NCI-H146 treated with DMSO at 0.1 percent for 48 hours (cell line): ENCODE results near the gene TPRN.

Source experiments
- DNase-seq: peaks from one replicate; lab custom pipeline; 2025; ENCODE audit not compliant: unreplicated experiment; lab: John Stamatoyannopoulos, UW

Gene TPRN

DNA sequence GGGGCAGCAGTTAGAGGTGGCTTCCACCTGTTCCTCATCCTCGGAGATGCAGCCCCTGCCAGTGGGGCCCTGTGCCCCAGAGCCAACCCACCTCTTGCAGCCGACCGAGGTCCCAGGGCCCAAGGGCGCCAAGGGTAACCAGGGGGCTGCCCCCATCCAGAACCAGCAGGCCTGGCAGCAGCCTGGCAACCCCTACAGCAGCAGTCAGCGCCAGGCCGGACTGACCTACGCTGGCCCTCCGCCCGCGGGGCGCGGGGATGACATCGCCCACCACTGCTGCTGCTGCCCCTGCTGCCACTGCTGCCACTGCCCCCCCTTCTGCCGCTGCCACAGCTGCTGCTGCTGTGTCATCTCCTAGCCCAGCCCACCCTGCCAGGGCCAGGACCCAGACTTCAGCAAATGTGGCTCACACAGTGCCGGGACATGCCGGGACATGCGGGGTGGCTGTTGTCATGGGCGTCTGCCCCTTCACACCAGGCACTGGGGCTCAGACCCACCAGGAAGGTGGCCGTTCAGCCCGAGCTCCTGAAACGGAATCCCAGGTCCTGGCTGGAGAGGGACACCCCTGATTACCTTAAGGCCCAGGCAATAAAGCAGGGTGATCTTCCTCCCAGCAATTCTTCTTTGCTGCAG is 25.3 kb upstream of the TPRN start:
- no peak for DNase-seq

DNA sequence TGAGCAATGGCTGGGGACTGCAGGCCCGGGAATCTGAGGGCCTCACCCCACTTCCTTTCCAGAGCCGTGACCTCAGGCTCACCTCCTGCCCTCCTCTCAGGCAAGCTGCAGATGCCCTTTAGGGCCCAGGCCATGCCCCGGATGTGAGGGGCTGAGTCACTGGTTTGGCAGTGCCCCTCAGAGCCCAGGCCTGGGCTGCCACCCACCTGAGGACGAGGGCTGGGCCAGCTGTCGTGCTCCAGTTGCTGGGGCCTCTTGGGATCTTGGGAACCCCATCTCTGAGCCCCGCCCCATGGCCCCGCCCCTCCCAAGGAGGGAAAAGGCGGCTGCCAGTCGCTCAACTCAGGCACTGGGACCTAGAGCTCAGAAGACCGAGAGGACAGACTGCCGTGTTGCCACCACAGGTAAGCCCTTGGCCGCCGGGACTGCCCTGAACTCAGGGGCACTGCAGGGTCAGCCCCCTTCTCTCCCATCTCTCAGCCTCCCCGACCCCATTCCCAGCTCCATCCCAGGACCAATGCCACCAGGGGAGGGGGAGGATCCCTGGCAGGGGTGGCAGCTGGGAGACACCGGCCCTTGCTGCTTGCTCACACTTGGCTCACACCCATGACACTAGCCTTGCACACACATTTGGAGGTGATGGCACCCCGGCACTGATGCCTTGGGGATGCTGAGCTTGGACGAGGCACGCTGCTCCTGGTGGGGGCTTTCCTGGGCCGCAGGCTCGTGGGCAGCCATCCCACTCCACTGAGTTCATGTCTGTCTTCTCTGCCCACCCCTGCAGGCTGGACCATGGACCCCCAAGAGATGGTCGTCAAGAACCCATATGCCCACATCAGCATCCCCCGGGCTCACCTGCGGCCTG is 24.5 kb upstream of the TPRN start, which contains the start of gene CYSRT1:
TSS of gene CYSRT1 (plus strand) at position 345 of the 865 bp plus-strand sequence. CDS start at position 793, 448 bp downstream.
- DNase-seq = no peak

DNA sequence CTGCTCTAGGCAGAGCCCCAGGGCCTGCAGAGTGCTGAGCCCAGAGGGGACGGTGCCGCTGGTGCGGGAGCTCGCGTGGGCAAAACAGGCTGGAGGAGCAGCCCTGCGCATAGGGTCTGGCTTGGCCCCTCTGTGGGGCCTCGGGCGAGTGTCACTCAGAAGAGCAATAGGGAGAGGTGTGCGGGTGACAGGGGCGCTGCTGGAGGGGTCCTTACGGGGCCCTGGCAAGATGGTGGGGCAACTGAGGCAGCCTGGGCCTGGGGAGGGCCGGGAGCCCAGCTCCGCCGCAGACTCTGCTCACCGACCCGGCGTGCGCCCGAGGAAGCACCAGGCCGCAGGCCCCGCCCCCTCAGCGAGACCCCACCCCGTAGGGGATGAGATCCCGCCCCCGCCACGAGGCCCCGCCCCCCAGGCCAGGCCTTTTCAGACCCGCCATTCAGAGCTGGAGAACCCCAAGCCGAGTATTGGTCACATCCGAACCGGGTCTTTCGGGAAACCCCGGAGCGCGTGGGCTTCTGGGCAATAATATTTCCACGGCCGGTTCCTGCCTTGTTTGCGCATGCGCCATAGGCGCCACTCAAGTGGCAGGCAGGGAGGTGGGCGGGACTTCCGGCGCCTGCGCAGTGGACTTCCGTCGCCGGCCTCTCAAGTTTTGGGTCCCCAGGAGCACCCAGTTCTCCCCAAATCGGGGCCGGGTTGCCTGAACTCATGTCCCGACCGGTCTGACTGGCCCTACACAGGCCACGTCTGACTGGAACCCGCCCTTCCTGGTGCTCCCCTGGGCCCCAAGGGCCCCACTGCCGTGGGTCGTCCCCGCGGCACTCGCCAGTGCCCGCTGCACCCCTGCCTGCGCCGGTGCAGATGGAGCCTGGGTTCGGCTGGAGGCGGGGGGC is 22.8 kb upstream of the TPRN start:
- DNase-seq = peak; percentile 80

DNA sequence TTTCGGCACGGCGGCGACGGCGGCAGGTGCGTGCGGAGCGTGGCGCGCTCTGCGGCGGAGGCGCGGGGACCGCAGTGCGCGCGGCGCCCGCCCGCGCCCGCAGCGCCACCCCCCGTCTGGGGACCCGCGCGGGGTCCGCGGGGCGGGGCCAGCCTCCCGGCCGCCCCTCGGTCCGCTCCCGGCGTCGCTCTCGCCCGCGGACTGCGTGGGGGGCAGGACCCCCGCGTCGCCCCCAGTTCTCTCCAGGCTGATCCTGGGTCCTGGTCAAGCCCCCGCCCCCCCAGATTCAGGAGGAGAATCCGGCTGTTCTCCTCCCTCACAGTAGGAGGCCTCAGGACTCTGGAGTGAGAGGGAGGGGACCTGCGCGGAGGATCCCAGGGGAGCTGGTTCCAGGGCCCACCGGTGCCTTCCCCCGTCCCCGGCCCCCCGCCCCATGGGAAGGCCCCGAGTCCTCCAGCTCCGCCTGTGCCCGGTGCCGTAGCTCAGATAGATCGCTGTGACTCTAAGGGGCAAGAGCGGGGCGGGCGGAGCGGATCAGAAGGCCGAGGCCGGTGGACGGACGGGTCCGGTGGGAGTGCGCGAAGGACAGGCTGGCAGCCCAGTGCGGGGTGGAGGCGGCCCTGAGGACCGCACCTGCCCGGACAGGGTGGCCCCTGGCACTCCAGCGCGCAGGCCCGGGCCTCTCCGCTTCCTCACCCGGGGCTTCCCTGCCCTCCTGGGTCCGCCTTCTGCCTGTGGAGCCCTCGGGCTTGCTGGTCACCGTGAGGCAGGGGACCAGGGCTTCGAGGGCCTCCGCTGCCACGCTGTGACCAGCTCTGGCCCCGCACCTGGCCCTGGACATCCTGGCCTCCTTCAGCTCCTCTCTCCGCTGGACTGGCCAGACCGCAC is 21.9 kb upstream of the TPRN start, which contains the start of gene RNF208:
TSS of gene RNF208 (minus strand) at position 51 of the 888 bp plus-strand sequence. CDS start 1,028 bp downstream, outside the sequence.
- DNase-seq = no peak

DNA sequence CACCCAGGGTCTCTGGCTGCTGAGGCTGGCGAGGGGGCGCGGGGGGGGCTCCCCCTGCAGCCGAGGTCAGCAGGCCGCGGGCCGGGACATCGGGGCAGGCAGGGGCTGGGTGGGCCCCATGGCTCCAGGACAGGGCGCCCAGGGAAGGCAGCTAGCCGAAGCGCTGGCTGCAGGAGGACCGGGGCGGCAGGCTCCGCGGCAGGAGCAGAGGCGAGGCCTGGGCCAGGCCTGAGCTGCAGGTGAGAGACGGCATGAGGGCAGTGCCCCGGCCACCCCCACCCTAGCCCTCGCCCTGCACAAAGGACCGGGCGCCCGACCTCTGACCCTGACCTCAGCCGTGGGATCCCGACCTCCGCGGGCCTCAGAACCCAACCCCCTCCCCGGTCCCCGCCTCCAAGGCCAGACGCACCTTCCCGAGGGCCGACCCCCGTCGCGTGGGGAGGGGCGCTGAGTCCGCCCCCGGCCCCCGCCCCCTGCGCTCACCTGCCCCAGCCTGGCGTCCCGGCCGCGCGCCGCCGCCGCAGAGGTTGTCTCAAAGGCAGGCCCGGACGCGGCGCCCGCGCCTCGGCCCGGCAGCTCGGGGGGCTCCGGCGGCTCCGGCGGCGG is 21.1 kb upstream of the TPRN start:
- no peak for DNase-seq

DNA sequence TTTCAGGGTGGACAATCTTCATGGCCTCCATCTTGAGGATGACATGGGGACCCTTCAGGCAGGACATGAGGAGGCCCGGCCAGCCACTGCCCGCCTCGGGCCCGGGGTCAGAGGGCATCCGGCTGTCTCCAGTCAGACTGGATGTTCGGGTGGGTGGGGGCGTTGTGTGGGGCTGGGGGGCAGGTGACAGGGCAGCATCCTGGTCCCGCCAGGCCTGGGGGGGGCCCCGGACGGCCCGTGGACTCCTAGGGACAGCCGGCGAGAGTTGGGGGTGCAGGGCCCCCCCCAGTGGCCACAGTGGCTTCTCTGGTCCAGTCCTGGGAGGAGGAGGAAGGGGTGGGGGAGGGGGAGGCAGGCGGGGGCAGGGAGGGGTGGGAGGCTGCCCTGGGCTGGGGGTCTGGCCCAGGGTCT is 20.6 kb upstream of the TPRN start:
- DNase-seq = no peak

DNA sequence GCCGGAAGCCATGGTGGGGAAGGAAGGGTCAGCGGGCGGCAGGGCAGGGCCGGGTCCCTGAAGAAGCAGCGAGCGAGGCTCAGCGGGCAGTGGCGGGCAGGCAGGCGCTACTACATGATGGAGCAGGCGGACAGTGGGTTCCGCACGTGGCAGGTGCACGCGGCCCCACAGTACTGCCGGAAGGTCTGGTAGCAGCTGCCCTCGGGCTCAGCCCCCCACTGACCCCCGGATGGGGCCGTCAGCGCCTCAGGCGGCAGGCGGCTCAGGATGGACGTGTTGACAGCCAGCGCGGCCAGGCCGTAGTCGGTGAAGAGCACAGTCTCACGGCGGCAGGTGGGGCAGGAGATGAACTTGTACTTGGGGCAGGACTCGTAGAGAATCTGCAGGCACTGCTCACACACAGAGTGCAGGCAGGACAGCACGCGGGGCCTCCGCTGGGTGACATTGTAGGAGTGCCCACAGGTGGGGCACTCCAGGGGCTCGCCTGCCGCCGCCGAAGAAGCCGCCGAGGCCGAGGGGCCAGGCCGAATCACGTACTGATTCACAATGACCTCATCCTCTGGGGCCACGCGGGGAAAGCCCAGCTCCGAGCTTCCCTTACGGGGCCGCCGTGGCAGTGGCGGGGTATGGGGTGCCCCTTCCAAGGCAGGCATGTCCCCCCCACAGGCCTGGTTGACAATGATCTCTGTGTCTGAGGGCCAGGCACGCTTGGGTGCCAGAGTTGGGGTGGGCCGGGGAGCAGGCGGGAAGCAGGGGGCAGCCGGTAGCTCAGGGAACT is 20.0 kb upstream of the TPRN start:
- no peak for DNase-seq

DNA sequence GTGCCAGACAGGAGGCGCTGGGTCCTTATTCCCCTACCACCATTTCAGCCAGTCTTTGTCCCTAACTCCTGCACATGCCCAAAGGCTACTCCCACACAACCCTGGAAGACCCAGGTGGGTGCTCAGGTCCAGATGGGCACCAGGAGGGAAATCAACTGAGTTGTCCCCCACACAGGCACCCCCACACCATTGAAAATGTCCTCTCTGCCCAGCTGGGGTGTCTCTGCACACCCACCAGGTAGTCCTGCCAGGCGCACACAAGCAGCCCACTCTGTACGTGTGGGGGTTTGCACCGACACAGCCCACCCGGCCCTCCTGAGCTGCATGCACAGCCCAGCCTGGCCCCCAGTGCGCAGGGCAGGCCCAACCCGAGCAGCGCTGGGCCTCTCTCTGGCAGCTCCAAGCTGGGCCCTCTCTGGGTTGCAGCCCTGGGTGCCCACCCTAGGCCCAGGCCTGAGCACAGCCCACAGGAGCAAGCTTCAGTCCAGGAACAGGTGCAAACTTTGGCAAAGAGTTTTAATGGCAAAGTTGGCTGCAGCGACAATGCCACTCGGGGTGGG is 19.3 kb upstream of the TPRN start:
- DNase-seq = no peak

DNA sequence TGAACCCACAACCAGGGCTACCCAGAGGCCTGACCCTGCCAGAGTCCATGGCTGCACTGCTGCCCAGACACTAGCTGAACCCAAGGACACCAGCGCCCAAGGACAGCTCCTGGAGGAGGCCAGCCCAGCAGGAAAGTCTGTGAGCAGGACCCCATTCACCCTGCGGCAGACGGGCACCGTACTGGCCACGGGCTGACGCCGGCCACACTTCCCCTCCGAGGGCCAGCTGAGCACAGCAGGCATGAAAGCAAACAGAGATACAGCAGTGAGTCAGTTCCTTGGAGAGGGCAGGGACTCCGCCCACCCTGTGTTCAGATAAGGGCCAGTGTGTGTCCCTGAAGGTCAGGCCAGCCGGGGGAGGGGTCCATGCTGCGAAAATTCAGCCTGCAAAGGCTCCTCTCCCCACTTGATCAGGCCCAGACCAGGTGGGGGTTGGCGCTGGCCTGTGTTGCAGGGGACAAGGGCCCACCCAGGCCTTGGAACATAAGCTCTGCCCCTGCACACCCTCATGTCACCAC is 18.3 kb upstream of the TPRN start:
- DNase-seq = no peak

DNA sequence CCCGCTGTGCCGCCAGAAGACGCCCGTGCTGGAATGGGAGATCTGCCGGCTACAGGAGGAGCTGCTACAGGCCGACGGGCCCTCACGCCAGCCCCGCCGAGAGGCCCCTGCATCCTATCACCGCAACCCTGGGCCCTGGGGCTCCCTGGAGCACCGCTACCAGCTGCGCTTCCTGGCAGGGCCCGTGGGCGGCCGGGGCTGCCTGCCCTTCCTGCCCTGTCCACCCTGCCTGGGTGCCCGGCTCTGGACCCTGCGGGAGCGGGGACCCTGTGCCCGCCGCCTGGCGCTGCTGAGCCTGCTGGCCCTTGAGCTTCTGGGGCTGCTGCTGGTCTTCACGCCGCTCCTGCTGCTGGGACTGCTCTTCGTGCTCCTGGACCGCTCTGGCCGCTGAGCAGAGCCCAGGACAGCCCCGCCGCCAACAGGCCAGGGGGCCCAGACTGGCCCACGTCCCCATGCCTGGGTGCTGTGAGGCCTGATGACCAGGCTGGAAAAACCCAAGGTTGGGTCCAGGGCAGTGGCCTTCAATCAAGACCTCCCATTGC is 17.7 kb upstream of the TPRN start:
- DNase-seq = no peak

DNA sequence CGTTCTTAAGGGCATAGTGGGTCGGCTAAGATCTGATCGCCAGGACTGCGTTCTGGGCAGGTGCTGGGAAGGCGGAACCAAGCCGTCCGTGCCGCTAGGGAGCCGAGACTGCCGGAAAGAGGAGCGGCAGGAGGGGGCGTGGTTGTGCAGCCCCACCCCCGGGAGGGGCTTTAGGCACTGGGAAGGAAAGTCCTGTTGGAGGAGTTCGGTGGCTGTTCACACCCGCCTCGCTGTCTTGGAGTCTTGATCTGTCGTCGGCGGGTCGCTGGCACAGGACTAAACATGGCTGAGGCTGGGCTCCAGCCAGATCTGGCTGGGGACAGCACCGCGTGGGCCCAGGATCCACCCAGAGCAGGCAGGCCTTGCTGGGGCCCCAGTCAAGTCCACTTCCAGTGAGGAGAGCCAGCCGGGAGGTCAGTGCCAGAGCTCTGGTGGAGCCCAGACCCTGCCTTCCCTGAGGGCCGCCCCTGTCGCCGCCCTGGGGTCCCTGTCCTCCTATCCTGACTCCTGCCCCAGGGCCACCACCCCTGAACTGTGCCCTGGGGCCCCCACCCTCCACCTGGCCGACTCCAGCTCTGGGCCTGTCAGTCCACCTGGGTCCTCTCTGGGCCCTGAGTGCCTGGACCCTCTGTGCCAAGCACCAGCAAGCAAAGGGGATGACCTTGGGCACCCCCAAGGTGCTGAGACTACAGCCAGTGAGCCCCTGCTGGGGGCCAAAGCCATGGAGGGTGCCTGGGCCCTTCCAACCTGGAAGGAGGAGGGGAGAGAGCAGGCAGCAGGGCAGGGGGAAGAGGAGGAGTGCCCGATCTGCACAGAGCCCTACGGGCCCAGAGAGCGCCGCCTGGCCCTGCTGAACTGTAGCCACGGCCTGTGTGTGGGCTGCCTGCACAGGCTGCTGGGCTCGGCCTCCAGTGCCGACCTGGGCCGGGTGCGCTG is 17.0 kb upstream of the TPRN start:
- DNase-seq = no peak

DNA sequence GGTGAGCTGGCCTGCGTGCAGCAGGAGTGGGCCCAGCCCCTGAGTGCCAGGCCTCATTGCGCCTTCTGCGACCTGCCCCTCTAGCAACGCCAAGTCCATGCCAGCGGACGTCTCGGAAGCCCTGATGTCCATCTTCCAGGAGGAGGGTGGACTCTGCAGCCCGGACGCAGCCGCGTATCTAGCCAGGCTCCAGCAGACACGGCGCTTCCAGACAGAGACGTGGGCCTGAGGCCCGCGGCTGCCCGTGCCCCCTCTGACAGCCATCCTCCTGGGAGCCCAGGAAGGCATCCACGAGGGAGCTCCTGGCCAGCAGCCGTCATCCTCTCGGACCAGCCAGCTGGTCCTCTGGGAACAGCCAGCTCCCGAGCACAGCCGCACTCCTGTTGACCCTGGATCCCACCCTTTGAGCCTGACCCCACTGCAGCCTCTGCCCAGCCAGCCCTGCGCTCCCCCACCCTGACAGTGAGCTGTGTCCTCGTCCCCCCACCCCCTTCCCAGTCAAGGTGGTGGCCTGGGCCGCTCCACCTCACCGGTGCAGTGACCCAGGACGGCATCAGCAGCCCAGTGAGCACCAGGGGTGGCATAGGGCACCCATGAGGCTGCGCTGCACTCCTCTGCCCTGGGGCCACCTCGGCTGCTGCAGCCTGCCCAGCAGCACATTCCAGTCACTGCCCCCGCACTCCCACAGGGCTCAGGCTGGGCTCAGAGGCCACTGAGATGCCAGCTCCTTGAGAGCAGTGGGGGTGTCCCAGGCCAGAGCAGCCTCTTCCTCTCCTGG is 15.8 kb upstream of the TPRN start:
- DNase-seq = no peak

DNA sequence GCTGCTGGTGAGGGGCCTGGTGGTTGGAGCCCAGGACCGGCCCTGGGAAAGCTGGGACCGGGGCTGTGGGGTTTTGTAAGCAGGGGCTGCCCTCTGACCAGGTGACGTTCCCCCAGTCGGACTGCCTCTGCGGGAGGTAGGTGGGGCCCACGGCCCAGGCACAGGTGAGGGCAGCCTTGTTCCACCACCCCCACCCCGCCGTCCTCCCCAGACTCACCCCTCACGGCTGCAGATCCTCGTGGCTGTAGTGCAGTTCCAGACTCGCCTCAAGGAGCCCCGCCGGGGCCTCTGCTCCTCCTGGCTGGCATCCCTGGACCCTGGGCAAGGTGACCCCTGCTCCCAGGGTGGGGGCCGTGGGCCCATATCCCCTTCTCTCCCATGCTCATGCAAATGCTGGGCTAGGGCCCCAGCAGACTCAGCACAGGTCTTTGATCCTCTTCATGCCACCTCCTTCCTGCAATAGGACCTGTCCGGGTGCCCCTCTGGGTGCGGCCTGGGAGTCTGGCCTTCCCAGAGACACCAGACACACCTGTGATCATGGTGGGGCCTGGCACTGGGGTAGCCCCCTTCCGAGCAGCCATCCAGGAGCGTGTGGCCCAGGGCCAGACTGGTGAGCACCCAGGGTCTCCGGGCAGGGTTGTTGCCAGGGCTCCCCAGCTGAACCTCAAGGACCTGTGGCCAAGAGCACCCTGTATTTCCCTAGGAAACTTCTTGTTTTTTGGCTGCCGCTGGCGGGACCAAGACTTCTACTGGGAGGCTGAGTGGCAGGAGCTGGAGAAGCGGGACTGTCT is 14.8 kb upstream of the TPRN start:
- no peak for DNase-seq

DNA sequence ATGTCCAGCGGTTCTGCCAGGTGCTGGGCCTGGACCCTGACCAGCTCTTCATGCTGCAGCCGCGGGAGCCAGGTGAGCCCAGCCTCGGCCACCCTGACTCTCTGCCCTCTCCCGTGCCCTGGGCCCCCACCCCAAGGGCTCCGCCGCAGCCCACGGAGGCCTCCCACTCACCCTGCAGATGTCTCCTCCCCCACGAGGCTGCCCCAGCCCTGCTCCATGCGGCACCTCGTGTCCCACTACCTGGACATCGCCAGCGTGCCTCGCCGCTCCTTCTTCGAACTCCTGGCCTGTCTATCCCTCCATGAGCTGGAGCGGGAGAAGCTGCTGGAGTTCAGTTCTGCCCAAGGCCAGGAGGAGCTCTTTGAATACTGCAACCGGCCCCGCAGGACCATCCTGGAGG is 14.1 kb upstream of the TPRN start:
- no peak for DNase-seq

DNA sequence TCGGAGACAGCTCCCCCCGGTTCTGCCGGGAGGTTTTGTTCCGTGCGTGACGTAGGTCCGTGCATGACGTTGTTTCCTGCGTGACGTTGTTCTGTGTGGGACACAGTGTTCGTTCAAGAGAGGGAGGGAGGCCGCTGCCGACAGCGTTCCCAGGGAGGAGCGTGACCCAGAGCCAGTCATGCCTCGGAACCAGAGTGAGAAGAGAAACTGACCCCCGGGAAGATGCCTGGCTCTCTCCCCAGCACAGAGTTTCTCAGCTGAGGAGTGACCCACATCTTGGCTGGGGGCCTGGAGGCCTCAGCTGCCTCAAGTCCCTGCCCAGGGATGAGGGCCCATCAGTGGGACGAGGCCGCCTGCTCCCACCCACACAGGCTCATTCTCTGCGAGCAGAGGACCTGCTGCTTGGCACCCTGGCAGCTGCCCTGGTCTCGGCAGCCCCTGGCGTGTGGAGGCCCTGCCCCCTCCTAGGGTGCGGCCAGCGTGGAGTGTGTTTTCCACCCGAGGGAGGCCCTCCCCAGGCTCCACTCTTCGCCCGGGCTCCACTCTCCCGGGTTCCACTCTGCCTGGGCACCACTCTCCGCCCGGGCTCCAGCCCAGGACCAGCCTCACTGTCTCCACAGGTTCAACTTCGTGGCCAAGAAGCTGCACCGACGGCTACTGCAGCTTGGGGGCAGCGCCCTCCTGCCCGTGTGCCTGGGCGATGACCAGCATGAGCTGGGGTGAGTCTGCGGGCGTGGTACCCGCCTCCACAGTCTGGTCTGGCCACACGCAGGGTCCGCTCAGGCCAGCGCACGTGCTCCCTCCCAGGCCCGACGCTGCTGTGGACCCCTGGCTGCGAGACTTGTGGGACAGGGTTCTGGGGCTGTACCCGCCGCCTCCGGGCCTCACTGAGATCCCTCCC is 12.9 kb upstream of the TPRN start:
- no peak for DNase-seq
